ENCODE data around the gene VANGL2. TPM values are rescaled to one million over a fixed set of nuclear protein-coding genes. Genes with fewer than 3 reads are reported as not detected.
A peak's percentile ranks its signal among the peaks of the same experiment; 100 is the strongest.

The VANGL2 gene
- total and polyA plus RNA-seq, 9 of the 15 experiments (the other 6 are each of a cell fraction or from before 2014, with no cell fraction given) = 0.28 to 4.0 (median 0.98) TPM

DNA sequence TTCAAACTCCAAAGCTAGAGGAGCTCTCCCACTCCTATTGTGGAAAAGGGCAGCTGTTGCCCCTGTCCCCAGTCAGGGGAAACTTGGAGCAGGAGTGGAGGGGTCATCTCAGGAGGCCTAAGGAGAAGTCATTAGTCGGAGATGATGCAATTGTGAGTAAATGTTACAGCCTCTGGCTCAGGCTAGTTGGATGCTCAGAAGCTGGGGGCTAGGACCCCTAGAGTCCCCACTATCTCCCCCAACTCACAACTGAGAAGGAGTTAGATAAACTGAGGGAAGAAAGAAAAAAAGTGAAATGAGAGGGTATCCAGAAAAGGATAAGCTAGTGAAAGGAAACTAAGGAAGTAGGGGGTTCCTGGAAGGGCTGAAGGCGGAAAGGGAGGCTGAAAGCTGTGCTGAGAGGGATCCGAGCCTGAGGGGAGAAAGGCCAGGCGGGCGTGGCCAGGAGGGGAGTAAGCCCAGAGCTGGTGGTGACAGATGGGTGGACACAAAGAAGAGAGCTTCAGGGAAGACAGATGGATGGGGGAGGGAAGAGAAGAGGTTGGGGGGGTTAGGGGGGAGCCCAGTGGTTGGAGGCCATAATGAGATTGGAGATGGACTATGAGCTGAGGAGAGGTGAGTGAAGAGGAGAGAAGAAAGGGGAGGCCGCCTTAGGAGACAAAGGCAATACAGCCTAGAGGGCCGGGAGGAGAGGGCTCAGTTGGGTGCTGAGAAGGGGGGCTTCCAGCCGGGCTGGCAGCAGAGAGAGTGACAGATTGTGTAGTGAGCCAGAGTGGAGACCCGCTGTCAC is 38.0 kb upstream of the VANGL2 start (continued):
- TF ChIP-seq, protein P1, sequence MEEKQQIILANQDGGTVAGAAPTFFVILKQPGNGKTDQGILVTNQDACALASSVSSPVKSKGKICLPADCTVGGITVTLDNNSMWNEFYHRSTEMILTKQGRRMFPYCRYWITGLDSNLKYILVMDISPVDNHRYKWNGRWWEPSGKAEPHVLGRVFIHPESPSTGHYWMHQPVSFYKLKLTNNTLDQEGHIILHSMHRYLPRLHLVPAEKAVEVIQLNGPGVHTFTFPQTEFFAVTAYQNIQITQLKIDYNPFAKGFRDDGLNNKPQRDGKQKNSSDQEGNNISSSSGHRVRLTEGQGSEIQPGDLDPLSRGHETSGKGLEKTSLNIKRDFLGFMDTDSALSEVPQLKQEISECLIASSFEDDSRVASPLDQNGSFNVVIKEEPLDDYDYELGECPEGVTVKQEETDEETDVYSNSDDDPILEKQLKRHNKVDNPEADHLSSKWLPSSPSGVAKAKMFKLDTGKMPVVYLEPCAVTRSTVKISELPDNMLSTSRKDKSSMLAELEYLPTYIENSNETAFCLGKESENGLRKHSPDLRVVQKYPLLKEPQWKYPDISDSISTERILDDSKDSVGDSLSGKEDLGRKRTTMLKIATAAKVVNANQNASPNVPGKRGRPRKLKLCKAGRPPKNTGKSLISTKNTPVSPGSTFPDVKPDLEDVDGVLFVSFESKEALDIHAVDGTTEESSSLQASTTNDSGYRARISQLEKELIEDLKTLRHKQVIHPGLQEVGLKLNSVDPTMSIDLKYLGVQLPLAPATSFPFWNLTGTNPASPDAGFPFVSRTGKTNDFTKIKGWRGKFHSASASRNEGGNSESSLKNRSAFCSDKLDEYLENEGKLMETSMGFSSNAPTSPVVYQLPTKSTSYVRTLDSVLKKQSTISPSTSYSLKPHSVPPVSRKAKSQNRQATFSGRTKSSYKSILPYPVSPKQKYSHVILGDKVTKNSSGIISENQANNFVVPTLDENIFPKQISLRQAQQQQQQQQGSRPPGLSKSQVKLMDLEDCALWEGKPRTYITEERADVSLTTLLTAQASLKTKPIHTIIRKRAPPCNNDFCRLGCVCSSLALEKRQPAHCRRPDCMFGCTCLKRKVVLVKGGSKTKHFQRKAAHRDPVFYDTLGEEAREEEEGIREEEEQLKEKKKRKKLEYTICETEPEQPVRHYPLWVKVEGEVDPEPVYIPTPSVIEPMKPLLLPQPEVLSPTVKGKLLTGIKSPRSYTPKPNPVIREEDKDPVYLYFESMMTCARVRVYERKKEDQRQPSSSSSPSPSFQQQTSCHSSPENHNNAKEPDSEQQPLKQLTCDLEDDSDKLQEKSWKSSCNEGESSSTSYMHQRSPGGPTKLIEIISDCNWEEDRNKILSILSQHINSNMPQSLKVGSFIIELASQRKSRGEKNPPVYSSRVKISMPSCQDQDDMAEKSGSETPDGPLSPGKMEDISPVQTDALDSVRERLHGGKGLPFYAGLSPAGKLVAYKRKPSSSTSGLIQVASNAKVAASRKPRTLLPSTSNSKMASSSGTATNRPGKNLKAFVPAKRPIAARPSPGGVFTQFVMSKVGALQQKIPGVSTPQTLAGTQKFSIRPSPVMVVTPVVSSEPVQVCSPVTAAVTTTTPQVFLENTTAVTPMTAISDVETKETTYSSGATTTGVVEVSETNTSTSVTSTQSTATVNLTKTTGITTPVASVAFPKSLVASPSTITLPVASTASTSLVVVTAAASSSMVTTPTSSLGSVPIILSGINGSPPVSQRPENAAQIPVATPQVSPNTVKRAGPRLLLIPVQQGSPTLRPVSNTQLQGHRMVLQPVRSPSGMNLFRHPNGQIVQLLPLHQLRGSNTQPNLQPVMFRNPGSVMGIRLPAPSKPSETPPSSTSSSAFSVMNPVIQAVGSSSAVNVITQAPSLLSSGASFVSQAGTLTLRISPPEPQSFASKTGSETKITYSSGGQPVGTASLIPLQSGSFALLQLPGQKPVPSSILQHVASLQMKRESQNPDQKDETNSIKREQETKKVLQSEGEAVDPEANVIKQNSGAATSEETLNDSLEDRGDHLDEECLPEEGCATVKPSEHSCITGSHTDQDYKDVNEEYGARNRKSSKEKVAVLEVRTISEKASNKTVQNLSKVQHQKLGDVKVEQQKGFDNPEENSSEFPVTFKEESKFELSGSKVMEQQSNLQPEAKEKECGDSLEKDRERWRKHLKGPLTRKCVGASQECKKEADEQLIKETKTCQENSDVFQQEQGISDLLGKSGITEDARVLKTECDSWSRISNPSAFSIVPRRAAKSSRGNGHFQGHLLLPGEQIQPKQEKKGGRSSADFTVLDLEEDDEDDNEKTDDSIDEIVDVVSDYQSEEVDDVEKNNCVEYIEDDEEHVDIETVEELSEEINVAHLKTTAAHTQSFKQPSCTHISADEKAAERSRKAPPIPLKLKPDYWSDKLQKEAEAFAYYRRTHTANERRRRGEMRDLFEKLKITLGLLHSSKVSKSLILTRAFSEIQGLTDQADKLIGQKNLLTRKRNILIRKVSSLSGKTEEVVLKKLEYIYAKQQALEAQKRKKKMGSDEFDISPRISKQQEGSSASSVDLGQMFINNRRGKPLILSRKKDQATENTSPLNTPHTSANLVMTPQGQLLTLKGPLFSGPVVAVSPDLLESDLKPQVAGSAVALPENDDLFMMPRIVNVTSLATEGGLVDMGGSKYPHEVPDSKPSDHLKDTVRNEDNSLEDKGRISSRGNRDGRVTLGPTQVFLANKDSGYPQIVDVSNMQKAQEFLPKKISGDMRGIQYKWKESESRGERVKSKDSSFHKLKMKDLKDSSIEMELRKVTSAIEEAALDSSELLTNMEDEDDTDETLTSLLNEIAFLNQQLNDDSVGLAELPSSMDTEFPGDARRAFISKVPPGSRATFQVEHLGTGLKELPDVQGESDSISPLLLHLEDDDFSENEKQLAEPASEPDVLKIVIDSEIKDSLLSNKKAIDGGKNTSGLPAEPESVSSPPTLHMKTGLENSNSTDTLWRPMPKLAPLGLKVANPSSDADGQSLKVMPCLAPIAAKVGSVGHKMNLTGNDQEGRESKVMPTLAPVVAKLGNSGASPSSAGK (IDR thresholded peaks at IDR 0.05) = peak; percentile 41
- no peak for TF ChIP-seq MCM3 (IDR thresholded peaks at IDR 0.05)
- TF ChIP-seq SREBF2 (CRISPR knock-in tag; IDR thresholded peaks at IDR 0.05) = no peak
- peak in 1 of 2 experiments; percentile 18; a peak in 1 of 4 replicates for TF ChIP-seq NRF1 (conservative IDR thresholded peaks at IDR 0.05 in 1 of 2, IDR thresholded peaks at IDR 0.05 in 1 of 2)
- peak; percentile 17; the same call in 1 of the 2 replicates for TF ChIP-seq BCL6 (CRISPR knock-in tag; IDR thresholded peaks at IDR 0.05)
- peak in 1 of 2 experiments; percentile 67; a peak in 2 of 4 replicates for TF ChIP-seq MAZ (CRISPR knock-in tag; conservative IDR thresholded peaks at IDR 0.05 in 1 of 2, IDR thresholded peaks at IDR 0.05 in 1 of 2)
- TF ChIP-seq SAFB (IDR thresholded peaks at IDR 0.05; ENCODE audit: borderline replicate concordance, low read depth, low read length) = no peak
- TF ChIP-seq RAD21 (CRISPR knock-in tag; conservative IDR thresholded peaks at IDR 0.05 in 1 of 2, IDR thresholded peaks at IDR 0.05 in 1 of 2) = 0 out of 4 replicates have a peak, but pooled peaks of 1 of the 2 experiments have one; percentile 23
- TF ChIP-seq SIN3B (IDR thresholded peaks at IDR 0.05; ENCODE audit: low read depth) = no peak
- TF ChIP-seq, protein P2, sequence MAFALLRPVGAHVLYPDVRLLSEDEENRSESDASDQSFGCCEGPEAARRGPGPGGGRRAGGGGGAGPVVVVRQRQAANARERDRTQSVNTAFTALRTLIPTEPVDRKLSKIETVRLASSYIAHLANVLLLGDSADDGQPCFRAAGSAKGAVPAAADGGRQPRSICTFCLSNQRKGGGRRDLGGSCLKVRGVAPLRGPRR (CRISPR knock-in tag; IDR thresholded peaks at IDR 0.05) = no peak

All from K562 (cell line).